ENCODE results near the gene ANKLE1. TPM values are rescaled to one million over a fixed set of nuclear protein-coding genes. Genes with fewer than 3 reads are reported as not detected.
A peak's percentile ranks its signal among the peaks of the same experiment; 100 is the strongest.
"Not testable (repeated sequence)": the region's sequence is repeated elsewhere in the genome, so short reads cannot be mapped to it uniquely, and the experiment has no call there.

ANKLE1 gene
- total RNA-seq, 1 donor from 2014 or later = 0.57 TPM

- no peak for TF ChIP-seq CTCF (IDR thresholded peaks at IDR 0.05)
- DNase-seq (ENCODE audit: low spot score) = no peak
- no peaks in the 10 kb centered on the region for H3K36me3 Mint-ChIP-seq (ENCODE audit: low read depth)
- H3K4me1 Mint-ChIP-seq (ENCODE audit: low read depth) = peaks cover 8% of the 10 kb centered on the region
- no peaks in the 10 kb centered on the region for H3K27me3 Mint-ChIP-seq (ENCODE audit: low read depth)
- no peaks in the 10 kb centered on the region for H3K9me3 Mint-ChIP-seq (ENCODE audit: low read depth)
- H3K27ac Mint-ChIP-seq (ENCODE audit: unreplicated experiment) = no peak overlapping the region
- peak overlapping the region; percentile 22 for H3K4me3 Mint-ChIP-seq (ENCODE audit: unreplicated experiment)
These were observed 7.8 kb downstream of the ANKLE1 start for GRCh38 chr19:17289489-17289888.

GRCh38 chr19:17292301-17293074 is 10.8 kb downstream of the ANKLE1 start:
- H3K9me3 Mint-ChIP-seq (ENCODE audit: low read depth) = no peaks in the 10 kb centered on the region
- peak; percentile 83 for TF ChIP-seq CTCF (IDR thresholded peaks at IDR 0.05)
- H3K27me3 Mint-ChIP-seq (ENCODE audit: low read depth) = no peaks in the 10 kb centered on the region
- no peak for DNase-seq (ENCODE audit: low spot score)
- peak overlapping the region; percentile 85 for H3K27ac Mint-ChIP-seq (ENCODE audit: unreplicated experiment)
- H3K36me3 Mint-ChIP-seq (ENCODE audit: low read depth) = no peaks in the 10 kb centered on the region
- peak overlapping the region; percentile 82 for H3K4me3 Mint-ChIP-seq (ENCODE audit: unreplicated experiment)
- peaks cover 8% of the 10 kb centered on the region for H3K4me1 Mint-ChIP-seq (ENCODE audit: low read depth)

- H3K27ac Mint-ChIP-seq (ENCODE audit: unreplicated experiment) = no peak overlapping the region
- no peak for TF ChIP-seq CTCF (IDR thresholded peaks at IDR 0.05)
- H3K4me3 Mint-ChIP-seq (ENCODE audit: unreplicated experiment) = no peak overlapping the region
- no peaks in the 10 kb centered on the region for H3K27me3 Mint-ChIP-seq (ENCODE audit: low read depth)
- no peak for DNase-seq (ENCODE audit: low spot score)
- H3K36me3 Mint-ChIP-seq (ENCODE audit: low read depth) = peaks cover 1% of the 10 kb centered on the region
- H3K9me3 Mint-ChIP-seq (ENCODE audit: low read depth) = no peaks in the 10 kb centered on the region
- H3K4me1 Mint-ChIP-seq (ENCODE audit: low read depth) = peaks cover 8% of the 10 kb centered on the region
These were observed 11.9 kb downstream of the ANKLE1 start for GRCh38 chr19:17293605-17294004.

- TF ChIP-seq CTCF (IDR thresholded peaks at IDR 0.05) = no peak
- DNase-seq (ENCODE audit: low spot score) = no peak
- Mint-ChIP-seq H3K27ac (ENCODE audit: unreplicated experiment) (no peak overlapping the region), H3K4me3 (ENCODE audit: unreplicated experiment) (no peak overlapping the region), H3K4me1 (ENCODE audit: low read depth) (peaks cover 8% of the 10 kb centered on the region), H3K27me3 (ENCODE audit: low read depth) (no peaks in the 10 kb centered on the region), H3K36me3 (ENCODE audit: low read depth) (peaks cover 1% of the 10 kb centered on the region), H3K9me3 (ENCODE audit: low read depth) (no peaks in the 10 kb centered on the region)
These were observed 12.6 kb downstream of the ANKLE1 start for GRCh38 chr19:17294051-17294891.

GRCh38 chr19:17295551-17295950 is 13.8 kb downstream of the ANKLE1 start:
- H3K4me3 Mint-ChIP-seq (ENCODE audit: unreplicated experiment); H3K27ac Mint-ChIP-seq (ENCODE audit: unreplicated experiment); H3K4me1 Mint-ChIP-seq (ENCODE audit: low read depth); H3K9me3 Mint-ChIP-seq (ENCODE audit: low read depth); H3K27me3 Mint-ChIP-seq (ENCODE audit: low read depth); DNase-seq (ENCODE audit: low spot score); H3K36me3 Mint-ChIP-seq (ENCODE audit: low read depth): not testable (repeated sequence)

All from chondrocyte (in vitro differentiated cells).